Fibroblast of villous mesenchyme (primary cell): ENCODE data around the gene PTGES2. TPM values are rescaled to one million over a fixed set of nuclear protein-coding genes. Genes with fewer than 3 reads are reported as not detected.

ENCODE experiments used
- DNase-seq: peaks from one replicate; pipeline ENCODE4 v3.0.0-alpha.2; 2010; ENCODE audit warnings: low read depth
- H3K4me3 ChIP-seq: 2 replicates; pipeline ENCODE4 v1.5.1; 2011; ENCODE audit warnings: low read depth, mild to moderate bottlenecking, low read length
- CTCF ChIP-seq: IDR thresholded peaks from 2 replicates; pipeline ENCODE4 v1.5.1; 2012; ENCODE audit warnings: low read depth, mild to moderate bottlenecking, low read length; ENCODE audit not compliant: insufficient read depth
- total RNA-seq: library from RNA; depleted of rRNA; stranded (reverse); fragments of >200 nt; gene quantifications from 2 replicates; pipeline ENCODE4 v1.2.3, GENCODE V29; 2012

PTGES2 gene
- total RNA-seq, 1 donor: 43.6 TPM

DNA sequence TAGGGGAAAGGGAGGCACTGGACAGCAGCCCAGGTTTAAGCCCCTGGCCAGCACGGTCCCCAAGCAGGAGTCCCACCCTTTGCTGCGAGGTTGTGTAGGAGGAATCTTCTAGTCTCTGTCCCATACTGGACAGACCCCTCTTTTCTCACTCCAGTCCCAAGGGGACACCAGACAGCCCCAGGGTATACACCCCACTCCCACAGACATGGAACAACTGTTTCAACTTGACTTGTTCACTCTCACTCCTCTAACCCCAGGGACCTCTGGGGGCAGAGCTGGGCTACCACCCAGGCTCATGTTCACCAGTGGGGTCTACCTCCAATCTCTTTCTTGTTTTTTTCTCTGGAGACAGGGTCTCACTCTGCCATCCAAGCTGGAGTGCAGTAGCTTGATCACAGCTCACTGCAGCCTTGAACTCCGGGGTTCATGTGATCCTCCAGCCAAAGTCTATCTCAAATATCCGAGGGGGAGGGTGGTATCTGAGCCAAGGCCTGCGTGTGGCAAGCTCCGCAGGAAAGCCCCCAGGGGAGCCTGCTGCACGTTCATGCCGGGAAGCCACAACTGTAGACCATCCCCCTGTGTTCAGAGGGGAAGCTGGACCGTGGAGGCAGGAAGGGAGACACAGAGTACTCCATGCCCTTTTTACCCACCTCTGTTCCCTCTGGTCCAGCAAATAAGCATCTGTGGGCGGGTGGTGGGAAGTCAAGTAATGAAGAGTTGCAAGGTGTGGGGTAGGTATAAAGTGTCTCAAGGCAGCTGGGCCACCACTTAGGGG is 1.8 kb downstream of the PTGES2 start:
- H3K4me3 ChIP-seq: no peak overlapping the region
- TF ChIP-seq CTCF: no peak
- DNase-seq: no peak

DNA sequence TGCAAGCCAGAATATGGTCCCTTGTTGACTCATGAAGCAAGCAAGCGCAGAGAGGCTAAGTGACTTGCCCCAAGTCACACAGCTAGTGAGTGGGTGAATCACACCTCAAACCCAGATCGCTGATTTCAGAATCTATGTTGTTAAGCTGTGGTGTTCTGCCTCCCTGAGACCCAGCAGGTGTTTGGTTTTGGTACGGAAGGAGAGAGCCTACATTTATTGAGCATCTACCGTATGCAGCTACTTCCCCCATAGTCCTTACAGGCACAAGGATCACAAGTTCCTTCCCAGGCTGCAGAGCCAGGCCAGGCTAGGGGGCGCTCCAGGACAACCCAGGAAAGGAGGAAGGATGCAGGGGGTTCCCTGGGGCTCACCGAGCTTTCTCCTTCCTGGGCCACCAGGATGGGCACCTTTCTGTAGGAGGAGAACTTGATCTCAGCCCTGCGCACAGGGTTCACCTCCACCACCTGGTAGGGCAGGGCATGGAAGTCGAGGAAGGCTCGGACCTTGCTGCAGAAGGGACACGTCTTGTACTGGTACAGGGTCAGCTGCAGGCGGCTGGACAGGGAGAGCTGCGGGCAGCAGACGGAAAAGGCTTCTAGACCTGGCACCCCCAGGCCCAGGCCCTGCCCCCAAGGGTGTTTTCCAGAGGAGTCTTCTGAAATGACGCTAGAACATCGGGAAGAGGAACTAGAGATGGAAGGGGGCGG is 2.5 kb downstream of the PTGES2 start:
- no peak overlapping the region for H3K4me3 ChIP-seq
- peak; percentile 69 for DNase-seq
- peak; percentile 73 for TF ChIP-seq CTCF

DNA sequence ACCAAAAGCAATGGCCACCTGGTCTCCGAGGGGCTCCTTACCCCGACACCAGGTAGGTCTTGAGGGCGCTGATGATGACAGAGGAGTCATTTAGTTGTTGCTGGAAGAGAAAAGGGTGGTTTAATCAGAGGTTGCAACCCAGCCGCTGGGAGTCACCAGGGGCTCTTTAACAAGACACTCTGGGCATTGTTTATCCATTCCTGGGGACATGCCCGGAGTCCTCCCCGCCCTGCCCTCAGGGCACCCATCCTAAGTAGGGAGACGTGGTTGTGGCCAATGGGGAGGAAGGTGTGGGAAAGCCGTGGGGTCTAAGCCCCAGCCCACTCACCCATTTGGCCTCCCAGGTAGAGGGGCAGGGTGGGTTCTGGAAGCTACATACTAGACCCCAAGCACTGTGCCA is 3.1 kb downstream of the PTGES2 start:
- no peak for TF ChIP-seq CTCF
- no peak overlapping the region for H3K4me3 ChIP-seq
- no peak for DNase-seq

GRCh38 chr9:128123451-128124080 is 4.0 kb downstream of the PTGES2 start:
- no peak for TF ChIP-seq CTCF
- H3K4me3 ChIP-seq: no peak overlapping the region
- DNase-seq: no peak

GRCh38 chr9:128122809-128123175 is 4.7 kb downstream of the PTGES2 start:
- no peak for DNase-seq
- TF ChIP-seq CTCF: no peak
- no peak overlapping the region for H3K4me3 ChIP-seq

DNA sequence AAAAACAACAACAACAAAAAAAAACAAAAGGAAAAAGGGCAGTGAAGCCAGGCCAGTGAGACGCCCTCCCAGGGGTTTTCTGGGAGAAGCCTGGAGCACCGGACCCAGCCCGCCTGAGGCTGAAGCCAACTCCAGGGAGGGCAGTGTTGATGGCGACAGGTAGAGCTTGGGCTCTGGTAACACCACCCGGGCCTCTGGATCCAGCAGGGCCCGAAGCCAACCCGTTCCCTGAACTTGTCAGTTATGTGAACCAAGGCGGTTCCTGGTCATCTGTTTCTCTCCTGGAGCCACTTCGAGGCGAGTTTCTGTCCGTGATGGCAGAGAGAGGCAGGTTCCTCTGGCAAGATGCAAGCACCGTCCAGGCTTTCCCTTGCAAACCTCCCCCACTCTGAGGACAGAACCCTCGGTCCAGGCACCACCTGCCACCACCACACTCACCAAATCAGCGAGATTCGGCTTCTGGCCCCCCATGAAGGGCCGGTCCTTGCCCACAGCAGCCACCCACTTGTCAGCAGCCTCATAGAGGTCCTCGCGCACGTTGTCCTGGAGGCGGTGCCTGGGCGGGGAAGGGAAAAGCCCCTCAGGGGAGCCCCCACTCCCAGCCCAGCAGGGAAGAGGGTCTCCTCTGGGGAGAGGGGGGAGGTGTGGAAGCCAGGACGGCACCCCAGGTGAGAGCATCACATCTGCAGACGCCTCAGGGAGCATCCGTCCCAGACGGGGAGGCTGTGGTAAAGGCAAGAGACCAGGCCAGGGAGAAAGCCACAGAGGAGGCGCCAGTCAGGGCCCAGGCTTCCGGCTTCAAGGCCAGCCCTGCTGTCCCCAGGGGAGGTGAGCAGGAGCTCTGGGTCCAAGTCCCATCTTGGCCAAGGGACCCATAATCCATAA is 5.4 kb downstream of the PTGES2 start:
- DNase-seq: no peak
- TF ChIP-seq CTCF: no peak
- H3K4me3 ChIP-seq: no peak overlapping the region
